Tibial artery (tissue), 4 donors: ENCODE results near the gene SNAPC5.

Source experiments
- DNase-seq, 2 donors: peaks; one replicate each; pipeline ENCODE4 v3.0.0-alpha.2; 2019
- H3K27ac ChIP-seq, 2 donors: fragments of 200-600 bp; sonication (generic) in 1 of 2; 1 replicate in 1 of 2; 2 replicates in 1 of 2; pipeline ENCODE4 v1.5.1; 2018 to 2019; ENCODE audit warnings: mild to moderate bottlenecking in 1 of 2
- H3K27me3 ChIP-seq, 2 donors: fragments of 200-600 bp; sonication (generic) in 1 of 2; one replicate each; pipeline versions ENCODE4 v1.5.1 to v1.6.0; 2016 to 2019
- H3K36me3 ChIP-seq, 3 donors: fragments of 200-600 bp; sonication (generic) in 2 of 3; one replicate each; pipeline ENCODE4 v1.5.1; 2016 to 2019; ENCODE audit warnings: mild to moderate bottlenecking in 2 of 3
- H3K4me1 ChIP-seq, 4 donors: fragments of 200-600 bp; sonication (generic) in 2 of 4; 1 replicate in 3 of 4; 2 replicates in 1 of 4; pipeline ENCODE4 v1.5.1; 2016 to 2019
- H3K4me3 ChIP-seq, 2 donors: fragments of 200-600 bp; sonication (generic) in 1 of 2; 1 replicate in 1 of 2; 2 replicates in 1 of 2; pipeline ENCODE4 v1.5.1; 2018 to 2019; ENCODE audit warnings: mild to moderate bottlenecking in 2 of 2
- H3K9me3 ChIP-seq, 3 donors: fragments of 200-600 bp; sonication (generic) in 1 of 3; one replicate each; pipeline ENCODE4 v1.5.1; 2016 to 2019
- CTCF ChIP-seq, 2 experiments: fragments of 200-600 bp in 1 of 2; fragments of 450-650 bp in 1 of 2; IDR thresholded peaks; one replicate each; pipeline ENCODE4 v1.5.1; 2017 to 2019; ENCODE audit warnings: antibody characterized with exemption in 2 of 2, mild to moderate bottlenecking in 1 of 2, moderate library complexity in 1 of 2
- intact Hi-C: fragments of 100-400 bp; cut with DNase I; formaldehyde crosslinking; loops from one replicate; pipeline ENCODE4 v1.15.0; 2023; ENCODE audit warnings: low total_unique reads

SNAPC5 gene

GRCh38 chr15:66481107-66481856 is 16.3 kb downstream of the SNAPC5 start:
- intact Hi-C loops, result no loop called here
- TF ChIP-seq CTCF (IDR thresholded peaks at IDR 0.05), result no peak
- no peaks in the 10 kb centered on the region for H3K27me3 ChIP-seq
- peaks cover 0 to 34% (median 30%) of the 10 kb centered on the region in 3 donors for H3K36me3 ChIP-seq
- H3K4me3 ChIP-seq, result no peak overlapping the region
- H3K4me1 ChIP-seq, result no peaks in the 10 kb centered on the region
- no peaks in the 10 kb centered on the region for H3K9me3 ChIP-seq
- H3K27ac ChIP-seq, result no peak overlapping the region
- no peak for DNase-seq

GRCh38 chr15:66480267-66480666 is 17.3 kb downstream of the SNAPC5 start:
- no peak overlapping the region for H3K4me3 ChIP-seq
- no peak for DNase-seq
- intact Hi-C loops, result no loop called here

GRCh38 chr15:66477011-66477410 is 20.6 kb downstream of the SNAPC5 start:
- Histone ChIP-seq H3K36me3 (peaks cover 0 to 13% (median 6%) of the 10 kb centered on the region in 3 donors), H3K9me3 (no peaks in the 10 kb centered on the region), H3K27ac (no peak overlapping the region), H3K4me1 (peaks cover 0 to 21% (median 0%) of the 10 kb centered on the region in 4 donors), H3K27me3 (no peaks in the 10 kb centered on the region), H3K4me3 (no peak overlapping the region)
- no peak for DNase-seq
- TF ChIP-seq CTCF (IDR thresholded peaks at IDR 0.05), result no peak
- intact Hi-C loops, result no loop called here

More at GRCh38 chr15:66480267-66480666, 17.3 kb downstream of the SNAPC5 start:
- Histone ChIP-seq H3K27ac (no peak overlapping the region), H3K27me3 (no peaks in the 10 kb centered on the region), H3K4me1 (no peaks in the 10 kb centered on the region), H3K9me3 (no peaks in the 10 kb centered on the region), H3K36me3 (peaks cover 0 to 31% (median 28%) of the 10 kb centered on the region in 3 donors)
- no peak for TF ChIP-seq CTCF (IDR thresholded peaks at IDR 0.05)

- Histone ChIP-seq H3K27me3 (no peaks in the 10 kb centered on the region), H3K4me3 (no peak overlapping the region), H3K27ac (no peak overlapping the region), H3K4me1 (peaks cover 0 to 25% (median 0%) of the 10 kb centered on the region in 4 donors), H3K9me3 (no peaks in the 10 kb centered on the region), H3K36me3 (peaks cover 0 to 8% (median 2%) of the 10 kb centered on the region in 3 donors)
- intact Hi-C loops, result no loop called here
- TF ChIP-seq CTCF (IDR thresholded peaks at IDR 0.05), result no peak
- no peak for DNase-seq
Observed at GRCh38 chr15:66476535-66476934, 21.0 kb downstream of the SNAPC5 start.

DNA sequence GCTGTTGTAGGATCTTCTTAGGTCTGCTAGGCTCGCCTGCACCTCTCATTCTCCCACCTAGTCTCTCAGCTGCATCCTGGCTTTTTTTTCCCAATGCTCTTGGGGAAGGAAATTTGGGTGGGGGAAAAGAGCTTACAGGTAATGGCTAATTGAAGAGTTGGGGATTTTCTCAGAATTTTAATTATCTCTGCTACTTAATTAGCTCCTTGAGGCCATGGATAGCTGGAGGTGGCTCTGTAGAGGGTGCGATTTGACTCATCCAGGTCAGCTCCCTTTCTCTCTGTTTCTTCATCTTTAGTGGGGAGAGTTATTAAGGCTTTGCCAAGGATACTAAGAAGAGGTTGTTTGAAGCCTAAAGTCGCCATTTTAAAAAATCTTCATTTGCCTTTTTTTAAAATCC is 22.6 kb downstream of the SNAPC5 start:
- Histone ChIP-seq H3K4me1 (peaks cover 0 to 29% (median 0%) of the 10 kb centered on the region in 4 donors), H3K27ac (no peak overlapping the region), H3K36me3 (no peaks in the 10 kb centered on the region), H3K27me3 (no peaks in the 10 kb centered on the region), H3K4me3 (no peak overlapping the region), H3K9me3 (no peaks in the 10 kb centered on the region)
- TF ChIP-seq CTCF (IDR thresholded peaks at IDR 0.05), result no peak
- DNase-seq, result no peak
- intact Hi-C loops, result no loop called here
